OCI-LY1 (cell line): ENCODE measurements around the gene OR51I2.

Experiments
- CTCF ChIP-seq: fragments of 200-600 bp; sonication (generic), shearing (Covaris generic); IDR thresholded peaks from 2 replicates; pipeline ENCODE4 v1.5.1; 2017; ENCODE audit warnings: mild to moderate bottlenecking, antibody characterized with exemption, low read length, moderate library complexity, mixed read lengths
- EZH2 ChIP-seq: fragments of 200-600 bp; sonication (generic), shearing (Covaris generic); IDR thresholded peaks from 2 replicates; pipeline ENCODE4 v1.8.0; 2017; ENCODE audit warnings: borderline replicate concordance, mixed run types, mild to moderate bottlenecking, antibody characterized with exemption, low read length, moderate library complexity, mixed read lengths

DNA sequence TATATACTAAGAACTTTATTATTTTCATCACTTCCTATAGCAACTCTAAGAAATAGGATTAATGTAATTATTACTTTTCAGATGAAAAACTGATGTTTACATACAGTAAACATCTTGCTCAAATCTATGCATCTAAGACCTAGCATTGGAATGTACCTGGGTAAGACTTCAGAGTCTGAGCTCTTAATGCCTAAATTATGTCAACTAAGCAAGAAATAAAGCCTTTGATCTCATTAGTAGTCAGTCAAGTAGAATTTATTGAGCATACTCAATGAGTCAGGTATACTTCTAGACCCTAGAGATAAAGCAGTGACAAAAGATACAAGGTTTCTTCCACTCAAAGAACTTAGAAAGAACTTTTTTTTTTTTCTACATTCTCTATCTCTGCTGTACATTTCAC is 44.0 kb upstream of the OR51I2 start:
- no peak for TF ChIP-seq CTCF
- TF ChIP-seq EZH2, result no peak
